ENCODE data around the gene KRT7. TPM values are rescaled to one million over a fixed set of nuclear protein-coding genes. Genes with fewer than 3 reads are reported as not detected.
A peak's percentile ranks its signal among the peaks of the same experiment; 100 is the strongest.

KRT7 gene
- total RNA-seq, 1 donor from 2014 or later = 664 TPM

DNA sequence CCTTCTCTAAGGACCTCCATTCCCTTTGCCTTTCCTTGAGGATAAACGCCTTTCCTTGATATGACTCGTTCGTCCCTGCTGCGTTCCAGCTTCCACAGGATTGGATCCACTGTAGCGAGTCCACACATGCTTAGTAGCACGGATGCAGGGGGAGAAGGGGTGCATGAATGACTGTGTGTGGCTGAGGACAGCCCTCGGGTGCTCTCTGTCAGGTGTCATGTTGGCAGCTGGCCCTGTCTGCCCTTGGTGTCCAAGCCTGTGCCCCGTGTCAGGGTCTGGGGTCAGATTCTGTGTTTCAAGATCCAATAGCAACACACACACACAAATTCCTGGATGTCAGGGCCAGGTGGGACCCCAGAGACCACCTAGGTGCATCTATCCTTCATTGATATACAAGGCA lies 23.7 kb upstream of the KRT7 start:
- Histone ChIP-seq H3K27ac (no peak overlapping the region), H3K4me1 (peaks cover 12% of the 10 kb centered on the region), H3K9me3 (no peaks in the 10 kb centered on the region), H3K4me3 (no peak overlapping the region), H3K36me3 (no peaks in the 10 kb centered on the region), H3K27me3 (peaks cover 4% of the 10 kb centered on the region)
- ATAC-seq (no peak), DNase-seq (peak; percentile 42)
- intact Hi-C loops (cut with DNase I) = no loop called here
- TF ChIP-seq, protein P1, sequence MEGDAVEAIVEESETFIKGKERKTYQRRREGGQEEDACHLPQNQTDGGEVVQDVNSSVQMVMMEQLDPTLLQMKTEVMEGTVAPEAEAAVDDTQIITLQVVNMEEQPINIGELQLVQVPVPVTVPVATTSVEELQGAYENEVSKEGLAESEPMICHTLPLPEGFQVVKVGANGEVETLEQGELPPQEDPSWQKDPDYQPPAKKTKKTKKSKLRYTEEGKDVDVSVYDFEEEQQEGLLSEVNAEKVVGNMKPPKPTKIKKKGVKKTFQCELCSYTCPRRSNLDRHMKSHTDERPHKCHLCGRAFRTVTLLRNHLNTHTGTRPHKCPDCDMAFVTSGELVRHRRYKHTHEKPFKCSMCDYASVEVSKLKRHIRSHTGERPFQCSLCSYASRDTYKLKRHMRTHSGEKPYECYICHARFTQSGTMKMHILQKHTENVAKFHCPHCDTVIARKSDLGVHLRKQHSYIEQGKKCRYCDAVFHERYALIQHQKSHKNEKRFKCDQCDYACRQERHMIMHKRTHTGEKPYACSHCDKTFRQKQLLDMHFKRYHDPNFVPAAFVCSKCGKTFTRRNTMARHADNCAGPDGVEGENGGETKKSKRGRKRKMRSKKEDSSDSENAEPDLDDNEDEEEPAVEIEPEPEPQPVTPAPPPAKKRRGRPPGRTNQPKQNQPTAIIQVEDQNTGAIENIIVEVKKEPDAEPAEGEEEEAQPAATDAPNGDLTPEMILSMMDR (IDR thresholded peaks at IDR 0.05) = no peak

DNA sequence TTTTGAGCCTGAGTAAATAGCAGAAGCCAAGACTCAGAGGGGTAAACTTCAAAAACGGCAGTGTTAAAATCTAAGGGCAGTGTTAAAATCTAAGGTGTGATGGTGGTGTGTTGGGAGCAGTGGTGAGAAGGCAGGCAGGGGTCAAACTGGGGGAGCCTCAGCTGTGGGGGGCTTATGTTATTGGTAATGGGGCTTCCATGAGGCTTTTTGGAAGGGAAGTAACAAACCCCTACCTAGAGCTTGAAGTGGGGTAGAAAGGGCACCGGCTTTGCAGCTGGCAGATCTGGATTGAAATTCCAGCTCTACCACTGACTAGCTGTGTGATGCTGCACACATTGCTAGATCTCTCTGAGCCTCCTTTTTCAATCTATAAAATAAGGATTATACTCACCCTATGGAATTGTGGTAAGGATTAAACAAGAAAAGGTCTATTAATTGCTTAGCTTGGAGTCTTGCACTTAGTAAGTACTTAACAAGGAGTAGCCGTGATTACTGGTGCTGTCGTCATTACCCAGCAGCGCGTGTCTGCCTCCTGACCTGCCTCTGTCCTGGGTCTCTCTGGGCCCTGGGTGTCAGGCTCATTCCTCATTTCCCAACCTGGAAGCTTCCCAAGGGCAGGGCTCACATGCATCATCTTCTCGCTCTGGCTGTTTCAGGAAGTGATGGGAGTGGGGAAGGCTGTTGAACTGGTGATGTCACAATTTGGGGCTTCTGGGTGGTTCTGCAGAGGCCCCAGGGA lies 22.7 kb upstream of the KRT7 start:
- H3K4me3 ChIP-seq = no peak overlapping the region
- peaks cover 12% of the 10 kb centered on the region for H3K4me1 ChIP-seq
- TF ChIP-seq, protein P1 (IDR thresholded peaks at IDR 0.05) = no peak
- intact Hi-C loops (cut with DNase I) = loop anchor here (5.0 kb wide), 1 partner anchor 53 kb away; no protein-coding TSS in a partner anchor
- DNase-seq = peak; percentile 57
- H3K9me3 ChIP-seq = no peaks in the 10 kb centered on the region
- ATAC-seq = no peak
- peaks cover 4% of the 10 kb centered on the region for H3K27me3 ChIP-seq
- H3K27ac ChIP-seq = no peak overlapping the region
- no peaks in the 10 kb centered on the region for H3K36me3 ChIP-seq

DNA sequence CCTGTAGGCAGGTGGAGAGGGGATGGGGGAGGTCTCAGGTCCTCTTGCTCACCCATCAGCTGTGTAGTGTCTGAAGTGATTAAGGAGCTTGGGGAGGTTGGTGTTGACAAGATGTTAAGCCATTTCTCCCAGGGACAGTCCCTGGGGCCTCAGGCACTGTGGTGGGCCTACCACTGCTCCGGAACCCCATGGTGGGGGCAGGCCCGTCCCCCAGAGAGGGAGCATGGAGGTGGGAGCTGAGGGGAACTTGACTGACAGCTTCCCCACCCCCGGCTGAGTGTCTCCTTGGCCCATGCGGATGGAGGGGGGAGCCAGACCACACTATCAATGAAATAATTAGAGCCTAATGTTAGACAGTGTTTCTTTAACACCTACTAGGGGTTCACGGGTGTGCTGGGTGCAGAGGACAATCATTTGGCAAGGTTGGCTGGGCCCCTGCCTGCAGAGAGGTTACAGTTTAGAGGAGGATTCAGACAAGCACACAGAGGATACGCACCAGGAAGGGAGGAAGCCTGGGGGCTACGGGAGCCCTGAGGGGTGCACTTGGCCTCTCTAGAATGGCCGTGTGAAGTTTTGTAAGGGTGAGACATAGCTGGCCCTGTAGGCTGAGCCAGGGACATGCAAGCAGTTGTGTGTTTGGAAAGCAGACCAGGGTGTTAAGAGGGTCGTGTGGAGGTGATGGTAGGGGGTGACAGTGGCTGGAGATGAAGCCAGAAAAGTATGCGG lies 22.0 kb upstream of the KRT7 start:
- no peak for ATAC-seq
- intact Hi-C loops (cut with DNase I) = loop anchor here (5.0 kb wide), 1 partner anchor 54 kb away; no protein-coding TSS in a partner anchor
- DNase-seq = peak; percentile 42
- Histone ChIP-seq H3K27me3 (peaks cover 4% of the 10 kb centered on the region), H3K36me3 (no peaks in the 10 kb centered on the region), H3K4me1 (peaks cover 12% of the 10 kb centered on the region), H3K4me3 (no peak overlapping the region), H3K27ac (no peak overlapping the region), H3K9me3 (no peaks in the 10 kb centered on the region)
- TF ChIP-seq, protein P1 (IDR thresholded peaks at IDR 0.05) = no peak

DNA sequence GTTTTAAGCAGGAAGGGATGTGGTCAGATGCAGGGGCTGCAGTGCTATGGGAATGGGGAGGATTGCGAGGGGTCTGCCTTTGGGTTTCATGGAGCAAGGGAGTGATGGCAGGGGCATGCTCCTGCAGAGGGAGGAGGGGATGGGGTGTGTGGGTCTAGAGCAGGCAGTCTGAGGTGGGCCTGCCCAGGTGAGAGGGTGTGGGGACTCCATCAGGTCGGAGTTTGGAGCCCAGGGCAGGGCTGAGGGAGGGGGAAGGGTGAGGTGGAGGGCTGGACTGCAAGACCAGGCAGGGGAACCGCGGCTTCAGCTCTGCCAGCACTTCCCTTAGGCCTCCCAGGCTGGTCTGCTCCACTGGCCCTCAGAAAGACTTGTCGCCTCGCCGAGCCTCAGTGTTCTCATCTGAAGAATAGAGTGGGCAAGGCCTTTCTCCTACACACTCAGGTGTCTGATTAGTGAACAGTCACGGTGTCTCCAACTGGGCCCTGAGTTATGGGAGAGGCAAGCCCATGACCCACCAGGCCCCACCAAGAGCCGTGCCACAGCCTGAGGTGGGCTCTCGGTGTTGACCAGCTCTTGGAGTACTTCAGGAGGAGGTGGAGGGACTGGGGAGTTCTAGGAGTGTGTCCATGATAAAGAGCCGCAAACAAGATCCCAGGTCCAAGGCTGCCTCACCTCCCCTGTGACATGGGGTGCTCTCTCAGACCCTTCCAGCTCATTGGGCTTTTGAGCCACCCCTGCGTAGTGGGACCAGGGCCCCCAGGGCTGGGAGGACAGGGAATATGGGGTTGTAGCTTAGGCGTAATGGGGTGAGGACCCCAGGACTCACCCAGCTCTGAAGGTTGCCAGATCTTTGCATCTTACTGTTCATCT lies 21.1 kb upstream of the KRT7 start:
- DNase-seq = peak; percentile 61
- no peak overlapping the region for H3K27ac ChIP-seq
- H3K4me3 ChIP-seq = no peak overlapping the region
- H3K9me3 ChIP-seq = no peaks in the 10 kb centered on the region
- peaks cover 18% of the 10 kb centered on the region for H3K4me1 ChIP-seq
- ATAC-seq = no peak
- no peaks in the 10 kb centered on the region for H3K36me3 ChIP-seq
- TF ChIP-seq, protein P1 (IDR thresholded peaks at IDR 0.05) = no peak
- intact Hi-C loops (cut with DNase I) = loop anchor here (5.0 kb wide), 1 partner anchor 55 kb away; no protein-coding TSS in a partner anchor
- peaks cover 4% of the 10 kb centered on the region for H3K27me3 ChIP-seq

Data from upper lobe of right lung (tissue), 1 donor.